GM12872 (cell line): ENCODE data around the gene NASP.

Source experiments
- TF ChIP-seq, protein P1 (sequence below): IDR thresholded peaks from 3 replicates; pipeline ENCODE4 v1.5.1; 2011; ENCODE audit warnings: low read depth, mild to moderate bottlenecking, low read length, moderate library complexity; ENCODE audit not compliant: insufficient read depth

Gene NASP

DNA sequence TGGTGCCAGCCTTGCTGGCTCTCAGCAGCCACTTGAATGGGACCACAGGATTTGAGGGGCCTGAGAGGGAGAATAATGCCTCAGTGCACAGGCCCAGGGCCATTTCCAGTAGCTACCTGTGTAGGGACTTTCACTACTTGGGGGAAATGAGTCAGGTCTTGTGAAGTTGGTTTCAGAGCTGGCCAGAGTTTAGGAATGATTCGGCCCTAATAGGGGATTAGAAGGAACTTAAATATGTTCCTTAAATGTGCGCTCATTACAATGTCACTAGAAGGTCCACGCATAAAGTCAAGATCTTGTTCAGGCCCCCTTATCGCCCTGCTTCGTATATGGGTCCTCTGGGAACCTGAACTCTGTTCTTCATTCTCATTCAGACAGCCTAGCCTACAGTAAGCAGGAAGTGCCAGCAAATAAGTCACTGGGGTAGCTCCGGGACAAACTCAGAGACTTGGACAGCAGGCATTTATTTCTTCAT, 38.8 kb upstream of the NASP start:
- TF ChIP-seq, protein P1, sequence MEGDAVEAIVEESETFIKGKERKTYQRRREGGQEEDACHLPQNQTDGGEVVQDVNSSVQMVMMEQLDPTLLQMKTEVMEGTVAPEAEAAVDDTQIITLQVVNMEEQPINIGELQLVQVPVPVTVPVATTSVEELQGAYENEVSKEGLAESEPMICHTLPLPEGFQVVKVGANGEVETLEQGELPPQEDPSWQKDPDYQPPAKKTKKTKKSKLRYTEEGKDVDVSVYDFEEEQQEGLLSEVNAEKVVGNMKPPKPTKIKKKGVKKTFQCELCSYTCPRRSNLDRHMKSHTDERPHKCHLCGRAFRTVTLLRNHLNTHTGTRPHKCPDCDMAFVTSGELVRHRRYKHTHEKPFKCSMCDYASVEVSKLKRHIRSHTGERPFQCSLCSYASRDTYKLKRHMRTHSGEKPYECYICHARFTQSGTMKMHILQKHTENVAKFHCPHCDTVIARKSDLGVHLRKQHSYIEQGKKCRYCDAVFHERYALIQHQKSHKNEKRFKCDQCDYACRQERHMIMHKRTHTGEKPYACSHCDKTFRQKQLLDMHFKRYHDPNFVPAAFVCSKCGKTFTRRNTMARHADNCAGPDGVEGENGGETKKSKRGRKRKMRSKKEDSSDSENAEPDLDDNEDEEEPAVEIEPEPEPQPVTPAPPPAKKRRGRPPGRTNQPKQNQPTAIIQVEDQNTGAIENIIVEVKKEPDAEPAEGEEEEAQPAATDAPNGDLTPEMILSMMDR: no peak

DNA sequence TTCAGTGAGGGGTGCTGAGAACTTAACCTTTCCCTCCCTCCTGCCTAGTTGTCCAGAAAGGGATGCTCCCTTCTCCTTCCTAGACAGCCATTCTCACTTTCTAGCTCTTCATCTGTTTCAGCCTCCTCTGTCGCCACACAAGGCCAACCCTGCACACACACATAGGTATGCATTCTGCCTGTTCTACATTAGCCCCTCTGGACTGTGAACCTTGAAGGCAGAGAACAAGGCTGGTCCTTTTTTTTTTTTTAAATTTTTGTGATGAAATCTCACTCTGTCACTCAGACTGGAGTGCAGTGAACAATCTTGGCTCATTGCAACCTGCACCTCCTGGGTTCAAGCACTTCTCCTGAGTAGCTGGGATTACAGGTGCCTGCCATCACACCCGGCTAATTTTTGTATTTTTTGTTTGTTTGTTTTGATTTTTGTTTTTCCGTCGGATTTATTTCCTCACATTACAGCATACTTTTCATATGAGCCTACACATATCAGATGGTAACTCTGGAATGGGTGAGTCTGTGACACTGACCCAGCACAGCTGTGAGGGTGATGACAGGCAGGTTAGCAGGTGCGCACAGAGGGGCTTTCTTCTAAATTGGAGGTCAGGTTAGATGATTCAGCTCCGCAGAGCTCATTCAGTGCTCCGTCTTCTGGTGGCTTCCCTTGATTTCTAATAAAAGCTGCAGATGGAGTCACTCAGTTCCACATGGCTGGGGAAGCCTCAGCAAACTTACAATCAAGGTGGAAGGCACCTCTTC, 38.1 kb upstream of the NASP start:
- TF ChIP-seq, protein P1: no peak

DNA sequence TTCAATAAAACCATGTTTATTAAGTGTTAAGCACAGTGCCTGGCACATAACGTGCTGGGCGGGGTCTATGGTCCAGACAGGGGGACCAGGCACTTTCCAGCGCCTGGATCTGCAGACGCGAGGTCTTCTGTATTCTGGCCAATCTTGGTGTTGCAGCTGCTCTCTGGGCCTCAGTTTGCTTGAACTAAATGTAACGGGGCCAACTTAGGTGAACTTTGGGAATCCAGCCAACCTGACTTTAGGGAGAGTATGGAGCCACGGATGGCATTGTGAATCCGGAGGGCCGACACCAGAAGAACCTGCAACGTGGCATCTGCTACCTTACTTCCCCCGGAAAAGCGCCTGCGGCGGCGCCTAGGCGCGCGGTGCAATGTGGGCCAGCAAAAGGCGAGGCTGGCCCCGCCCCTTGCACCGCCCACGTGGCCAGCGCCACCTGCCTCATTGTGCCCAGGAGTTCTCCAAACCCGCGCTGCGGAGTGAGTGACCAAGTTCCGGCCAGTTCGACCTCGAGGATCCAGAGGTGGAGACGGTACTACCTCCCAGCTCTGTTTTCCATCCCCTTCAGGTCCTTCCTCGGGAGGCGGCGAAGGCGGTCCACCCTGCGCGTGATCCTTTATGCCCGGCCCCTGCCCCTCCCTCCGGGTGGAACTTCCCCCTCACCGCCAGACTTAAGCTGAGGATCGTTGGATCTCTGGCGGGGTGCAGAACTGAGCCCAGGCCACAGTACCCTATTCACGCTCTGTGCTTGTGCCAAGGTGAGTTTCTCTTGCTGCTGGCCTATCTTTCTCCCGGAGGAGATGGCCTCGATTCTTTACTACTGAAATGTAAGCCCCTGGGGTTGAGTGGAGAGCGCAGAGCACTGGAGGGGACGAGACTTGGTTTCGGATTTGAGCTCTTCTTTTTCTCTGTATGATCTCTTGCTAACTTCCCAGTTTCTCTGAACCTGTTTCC, 33.2 kb upstream of the NASP start, which contains the start of gene AKR1A1:
AKR1A1 (plus strand) TSS at position 426 of the 951 bp plus-strand sequence. CDS start 10,969 bp downstream, outside the sequence.
- TF ChIP-seq, protein P1: no peak

DNA sequence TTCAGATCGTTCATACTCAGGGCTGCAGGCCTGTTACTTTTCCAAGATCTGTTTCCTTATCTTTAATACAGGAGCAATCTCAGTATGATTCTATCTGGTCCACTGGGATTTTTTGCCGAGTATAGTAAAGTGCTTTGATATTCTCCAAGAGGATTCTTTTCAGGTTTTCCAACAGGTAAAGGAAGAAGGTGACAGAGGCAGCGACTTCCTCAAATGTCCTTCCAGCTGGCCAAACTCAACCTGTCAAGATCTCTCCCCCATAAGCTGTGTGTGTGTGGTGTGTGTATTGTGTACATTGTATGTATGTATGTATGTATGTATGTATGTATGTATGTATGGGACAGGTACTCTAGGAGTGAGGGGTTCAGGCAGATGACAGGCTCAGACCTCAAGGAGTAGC, 32.2 kb upstream of the NASP start:
- TF ChIP-seq, protein P1: no peak

DNA sequence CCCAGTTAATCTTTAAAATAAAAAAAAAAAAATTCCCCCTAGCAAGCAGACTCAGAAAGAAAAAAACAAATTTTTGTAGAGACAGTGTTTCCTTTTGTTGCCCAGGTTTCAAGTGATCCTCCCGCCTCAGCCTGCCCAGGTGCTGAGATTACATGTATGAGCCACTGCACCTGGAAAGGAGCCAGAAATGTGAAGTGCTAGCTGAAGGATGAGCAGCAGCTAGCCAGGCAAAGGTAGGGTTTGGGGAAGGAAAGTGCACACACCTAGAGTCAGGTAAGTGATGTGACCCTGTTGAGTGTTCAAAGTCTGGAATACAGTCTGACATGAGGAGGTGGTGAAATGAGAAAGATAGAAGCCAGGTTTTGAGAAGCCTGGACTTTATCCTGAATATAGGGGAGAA, 31.5 kb upstream of the NASP start:
- TF ChIP-seq, protein P1: no peak

DNA sequence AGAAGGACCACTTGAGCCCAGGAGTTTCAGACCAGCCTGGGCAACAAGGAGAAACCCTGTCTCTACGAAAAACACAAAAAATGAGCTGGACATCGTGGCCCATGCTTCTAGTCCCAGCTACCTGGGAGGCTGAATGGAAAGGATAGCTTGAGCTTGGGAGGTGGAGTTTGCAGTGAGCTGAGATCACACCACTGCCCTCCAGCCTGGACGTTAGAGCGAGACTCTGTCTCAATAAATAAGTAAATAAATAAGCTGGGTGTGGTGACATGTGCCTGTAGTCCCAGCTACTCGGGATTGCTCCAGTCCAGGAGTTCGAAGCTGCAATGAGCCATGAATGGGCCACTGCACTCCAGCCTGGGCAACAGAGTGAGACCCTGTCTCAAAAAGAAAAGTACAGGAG, 29.6 kb upstream of the NASP start:
- TF ChIP-seq, protein P1: no peak

DNA sequence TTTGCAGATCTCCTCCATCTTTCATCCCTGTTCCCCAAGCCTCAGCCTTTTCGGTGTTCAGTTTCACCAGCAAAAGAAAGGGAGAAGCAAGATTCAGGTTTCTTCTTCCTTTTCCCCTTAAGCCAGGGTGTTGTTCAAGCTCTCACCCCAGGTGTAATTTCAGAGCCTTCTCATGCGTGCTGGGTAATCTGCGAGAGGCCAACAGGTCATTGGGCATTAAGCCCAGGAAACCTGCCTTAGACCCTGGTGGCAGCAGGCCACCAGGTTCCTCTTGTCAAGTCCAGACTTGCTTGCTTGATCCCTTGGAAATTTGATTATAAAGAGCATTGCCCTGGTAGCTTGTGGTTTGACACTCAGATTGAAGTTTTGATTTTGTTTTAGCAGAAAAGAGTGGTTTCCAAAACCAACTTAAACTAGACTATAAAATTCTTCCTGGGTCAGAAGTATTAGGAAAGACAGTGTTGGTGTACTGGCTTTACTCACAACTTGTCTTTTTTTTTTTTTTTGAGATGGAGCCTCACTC, 26.4 kb upstream of the NASP start:
- TF ChIP-seq, protein P1: no peak
